ENCODE results near the gene CROCC.

Gene CROCC

DNA sequence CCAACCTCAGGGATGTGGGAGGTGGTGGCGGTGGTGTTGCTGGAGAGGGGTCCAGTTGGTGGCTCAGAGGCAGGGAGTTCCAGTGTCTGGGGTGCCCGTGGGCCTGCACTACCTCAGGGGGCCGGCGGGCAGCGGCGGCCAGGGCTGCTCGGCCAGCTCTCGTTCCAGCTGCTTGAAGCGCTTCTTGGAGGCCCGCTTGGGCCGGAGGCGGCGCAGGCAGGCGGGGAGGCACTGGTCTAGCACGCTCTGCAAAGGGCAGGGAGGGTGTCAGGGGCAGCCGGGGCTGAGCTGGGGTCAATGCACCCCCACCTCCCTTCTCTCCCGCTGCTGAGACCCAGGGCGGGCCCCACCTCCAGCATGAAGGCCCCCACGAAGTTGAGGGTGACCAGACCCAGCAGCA lies 64.4 kb downstream of the CROCC start:
- Histone ChIP-seq H3K27ac (ENCODE audit: low read depth in 2 of 2, low read length in 2 of 2) (no peak overlapping the region), H3K9me3 (ENCODE audit: control insufficient read depth in 2 of 2, low read length in 2 of 2) (no peaks in the 10 kb centered on the region), H3K36me3 (ENCODE audit: control insufficient read depth in 2 of 2, insufficient read depth in 2 of 2, low read length in 2 of 2) (peaks cover 11 to 12% of the 10 kb centered on the region in 2 donors), H3K27me3 (ENCODE audit: control insufficient read depth in 2 of 2, insufficient read depth in 2 of 2, low read length in 2 of 2) (peaks cover under 1 to 4% of the 10 kb centered on the region in 2 donors), H3K4me3 (ENCODE audit: low read length in 2 of 2) (no peak overlapping the region), H3K4me1 (ENCODE audit: control insufficient read depth in 2 of 2, insufficient read depth in 2 of 2, low read length in 2 of 2) (no peaks in the 10 kb centered on the region), H3K9ac (ENCODE audit: low read depth in 1 of 2, low read length in 2 of 2) (no peak overlapping the region)

DNA sequence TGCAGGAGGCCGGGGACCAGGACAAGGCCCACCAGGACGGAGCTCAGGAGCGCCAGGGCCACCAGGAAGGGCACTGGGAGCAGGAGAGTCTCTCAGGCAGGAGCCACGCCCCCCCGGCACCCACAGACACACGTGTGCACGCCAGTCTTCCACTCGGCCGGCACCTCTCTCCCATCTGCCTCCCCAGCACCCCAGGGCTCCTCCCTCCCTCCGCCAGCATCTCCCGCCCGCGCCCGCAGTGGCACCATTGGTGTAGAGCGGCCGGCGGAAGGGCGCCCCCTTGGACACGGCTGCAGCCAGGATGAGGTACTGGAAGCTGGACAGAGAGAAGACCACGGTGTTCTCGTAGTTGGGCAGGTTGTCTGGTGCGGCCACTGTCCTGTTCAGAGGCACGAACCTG lies 64.8 kb downstream of the CROCC start:
- Histone ChIP-seq H3K27me3 (ENCODE audit: control insufficient read depth in 2 of 2, insufficient read depth in 2 of 2, low read length in 2 of 2) (no peaks in the 10 kb centered on the region), H3K4me1 (ENCODE audit: control insufficient read depth in 2 of 2, insufficient read depth in 2 of 2, low read length in 2 of 2) (no peaks in the 10 kb centered on the region), H3K9ac (ENCODE audit: low read depth in 1 of 2, low read length in 2 of 2) (no peak overlapping the region), H3K4me3 (ENCODE audit: low read length in 2 of 2) (no peak overlapping the region), H3K27ac (ENCODE audit: low read depth in 2 of 2, low read length in 2 of 2) (no peak overlapping the region), H3K36me3 (ENCODE audit: control insufficient read depth in 2 of 2, insufficient read depth in 2 of 2, low read length in 2 of 2) (peaks cover 11 to 15% of the 10 kb centered on the region in 2 donors), H3K9me3 (ENCODE audit: control insufficient read depth in 2 of 2, low read length in 2 of 2) (no peaks in the 10 kb centered on the region)

DNA sequence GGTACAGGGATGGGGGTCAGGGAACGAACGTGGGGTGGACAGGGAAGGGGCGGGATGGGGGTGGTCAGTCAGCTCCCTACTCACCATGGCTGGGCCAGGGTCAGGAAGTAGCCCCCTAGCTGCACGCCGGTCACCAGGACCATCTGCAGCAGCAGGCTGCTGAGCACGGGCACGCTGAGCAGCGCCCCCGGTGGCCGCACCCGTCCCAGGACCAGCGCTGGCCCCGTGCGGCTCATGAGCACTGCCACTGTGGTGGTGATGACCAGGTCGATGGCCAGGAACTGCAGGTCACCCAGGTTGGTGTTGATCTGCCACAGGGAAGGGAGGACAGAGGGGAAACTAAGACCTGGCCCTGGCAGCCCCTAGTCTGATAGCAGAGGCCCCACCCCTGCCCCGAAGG lies 65.2 kb downstream of the CROCC start:
- Histone ChIP-seq H3K4me1 (ENCODE audit: control insufficient read depth in 2 of 2, insufficient read depth in 2 of 2, low read length in 2 of 2) (no peaks in the 10 kb centered on the region), H3K4me3 (ENCODE audit: low read length in 2 of 2) (no peak overlapping the region), H3K9ac (ENCODE audit: low read depth in 1 of 2, low read length in 2 of 2) (no peak overlapping the region), H3K27me3 (ENCODE audit: control insufficient read depth in 2 of 2, insufficient read depth in 2 of 2, low read length in 2 of 2) (no peaks in the 10 kb centered on the region), H3K9me3 (ENCODE audit: control insufficient read depth in 2 of 2, low read length in 2 of 2) (no peaks in the 10 kb centered on the region), H3K27ac (ENCODE audit: low read depth in 2 of 2, low read length in 2 of 2) (no peak overlapping the region), H3K36me3 (ENCODE audit: control insufficient read depth in 2 of 2, insufficient read depth in 2 of 2, low read length in 2 of 2) (peaks cover 11 to 15% of the 10 kb centered on the region in 2 donors)

DNA sequence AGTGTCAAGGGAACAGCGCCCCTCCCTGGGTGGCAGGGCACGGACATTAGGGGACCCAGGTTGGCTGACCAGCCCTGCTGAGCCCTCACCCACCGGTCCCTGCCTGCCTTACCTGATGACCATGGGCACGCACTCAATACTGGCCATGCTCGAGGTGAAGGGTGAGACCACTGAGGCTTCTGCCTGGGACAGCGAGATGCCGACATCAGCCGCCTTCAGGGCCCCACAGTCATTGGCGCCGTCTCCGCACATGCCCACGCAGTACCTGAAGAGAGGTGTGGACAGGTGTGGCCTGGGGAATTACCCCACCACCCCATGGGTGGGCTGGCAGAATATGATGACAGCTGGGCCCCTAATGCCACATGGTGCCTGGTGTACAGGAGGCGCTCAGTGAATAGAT lies 66.5 kb downstream of the CROCC start:
- H3K9me3 ChIP-seq (ENCODE audit: control insufficient read depth in 2 of 2, low read length in 2 of 2), result no peaks in the 10 kb centered on the region
- H3K9ac ChIP-seq (ENCODE audit: low read depth in 1 of 2, low read length in 2 of 2), result no peak overlapping the region
- H3K4me3 ChIP-seq (ENCODE audit: low read length in 2 of 2), result no peak overlapping the region
- peaks cover 11 to 15% of the 10 kb centered on the region in 2 donors for H3K36me3 ChIP-seq (ENCODE audit: control insufficient read depth in 2 of 2, insufficient read depth in 2 of 2, low read length in 2 of 2)
- no peaks in the 10 kb centered on the region for H3K4me1 ChIP-seq (ENCODE audit: control insufficient read depth in 2 of 2, insufficient read depth in 2 of 2, low read length in 2 of 2)
- no peak overlapping the region for H3K27ac ChIP-seq (ENCODE audit: low read depth in 2 of 2, low read length in 2 of 2)
- no peaks in the 10 kb centered on the region for H3K27me3 ChIP-seq (ENCODE audit: control insufficient read depth in 2 of 2, insufficient read depth in 2 of 2, low read length in 2 of 2)

DNA sequence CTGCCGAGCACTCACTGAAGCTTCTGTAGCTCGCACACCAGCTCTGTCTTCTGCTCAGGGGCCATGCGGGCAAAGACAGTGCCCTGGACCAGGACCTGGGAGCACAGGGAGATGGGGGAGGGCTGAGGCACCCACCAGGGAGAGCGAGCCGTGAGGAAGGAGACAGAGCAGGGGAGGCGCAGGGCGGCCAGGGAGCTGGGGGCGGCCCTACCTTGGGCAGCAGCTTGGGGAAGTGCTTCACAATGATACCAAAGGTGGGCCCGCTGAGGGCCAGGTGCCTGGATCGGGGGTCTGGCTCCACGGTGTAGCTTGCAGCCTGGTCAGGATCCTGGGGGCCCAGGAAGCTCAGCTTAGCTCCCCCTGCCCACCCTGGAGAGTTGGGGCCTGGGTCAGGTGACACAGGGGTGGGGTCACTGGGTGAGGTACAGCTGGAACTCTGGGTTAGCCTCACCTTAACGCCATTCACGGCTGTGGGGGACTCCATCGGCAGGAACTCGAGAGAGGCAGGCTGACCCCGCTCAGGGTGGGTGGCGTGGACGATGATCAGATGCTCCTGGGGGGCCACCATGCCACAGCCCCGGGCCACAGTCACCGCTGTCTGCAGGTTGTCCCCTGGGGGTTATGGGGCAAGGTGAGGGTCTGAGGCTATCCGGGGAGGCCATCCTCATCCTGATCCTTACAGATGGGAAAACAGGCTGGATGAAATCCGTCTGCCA lies 68.1 kb downstream of the CROCC start:
- H3K9me3 ChIP-seq (ENCODE audit: control insufficient read depth in 2 of 2, low read length in 2 of 2), result no peaks in the 10 kb centered on the region
- peaks cover 11 to 15% of the 10 kb centered on the region in 2 donors for H3K36me3 ChIP-seq (ENCODE audit: control insufficient read depth in 2 of 2, insufficient read depth in 2 of 2, low read length in 2 of 2)
- H3K4me3 ChIP-seq (ENCODE audit: low read length in 2 of 2), result no peak overlapping the region
- H3K9ac ChIP-seq (ENCODE audit: low read depth in 1 of 2, low read length in 2 of 2), result no peak overlapping the region
- no peaks in the 10 kb centered on the region for H3K4me1 ChIP-seq (ENCODE audit: control insufficient read depth in 2 of 2, insufficient read depth in 2 of 2, low read length in 2 of 2)
- H3K27me3 ChIP-seq (ENCODE audit: control insufficient read depth in 2 of 2, insufficient read depth in 2 of 2, low read length in 2 of 2), result no peaks in the 10 kb centered on the region
- H3K27ac ChIP-seq (ENCODE audit: low read depth in 2 of 2, low read length in 2 of 2), result no peak overlapping the region

DNA sequence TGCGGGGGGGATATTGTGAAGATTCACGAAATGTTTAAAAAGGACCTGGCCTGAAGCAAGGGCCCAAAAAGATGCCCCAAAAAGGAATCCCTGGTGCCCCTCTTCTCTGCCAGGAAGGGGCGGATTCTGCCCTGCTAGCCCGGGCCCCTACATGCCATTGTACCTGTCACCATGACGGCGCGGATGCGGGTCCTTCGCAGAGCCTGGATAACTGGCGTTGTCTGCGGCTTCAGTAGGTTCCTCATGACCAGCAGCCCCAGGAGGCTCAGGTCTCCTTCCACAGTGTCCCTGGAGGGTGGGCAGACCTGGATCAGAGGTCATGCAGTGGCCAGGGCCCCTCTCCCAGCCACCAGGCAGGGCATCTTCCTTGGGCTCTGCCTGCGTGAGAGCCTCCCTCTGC lies 69.8 kb downstream of the CROCC start:
- H3K9ac ChIP-seq (ENCODE audit: low read depth in 1 of 2, low read length in 2 of 2), result no peak overlapping the region
- no peak overlapping the region for H3K27ac ChIP-seq (ENCODE audit: low read depth in 2 of 2, low read length in 2 of 2)
- H3K4me1 ChIP-seq (ENCODE audit: control insufficient read depth in 2 of 2, insufficient read depth in 2 of 2, low read length in 2 of 2), result no peaks in the 10 kb centered on the region
- no peak overlapping the region for H3K4me3 ChIP-seq (ENCODE audit: low read length in 2 of 2)
- H3K9me3 ChIP-seq (ENCODE audit: control insufficient read depth in 2 of 2, low read length in 2 of 2), result no peaks in the 10 kb centered on the region
- H3K36me3 ChIP-seq (ENCODE audit: control insufficient read depth in 2 of 2, insufficient read depth in 2 of 2, low read length in 2 of 2), result peaks cover 13 to 16% of the 10 kb centered on the region in 2 donors
- no peaks in the 10 kb centered on the region for H3K27me3 ChIP-seq (ENCODE audit: control insufficient read depth in 2 of 2, insufficient read depth in 2 of 2, low read length in 2 of 2)

DNA sequence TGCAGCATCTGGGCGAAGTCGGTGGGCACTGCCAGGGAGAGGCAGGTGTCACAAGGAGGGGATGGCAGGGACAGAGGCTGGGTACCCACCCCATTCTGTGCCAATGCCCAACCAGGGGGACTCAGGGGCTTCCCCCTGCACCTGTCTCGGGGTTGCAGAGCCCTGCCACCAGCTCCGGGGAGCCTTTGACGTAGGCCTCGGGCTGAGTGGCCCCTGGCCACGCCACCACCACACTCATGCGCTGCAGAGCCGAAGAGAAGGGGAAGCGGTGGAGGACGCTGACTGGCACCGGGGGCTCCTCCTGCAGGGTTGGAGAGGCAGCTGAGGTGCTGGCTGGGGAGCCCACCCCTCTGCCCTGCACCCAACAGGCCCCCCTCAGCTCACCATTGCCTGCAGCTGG lies 70.4 kb downstream of the CROCC start:
- H3K4me3 ChIP-seq (ENCODE audit: low read length in 2 of 2), result no peak overlapping the region
- no peak overlapping the region for H3K27ac ChIP-seq (ENCODE audit: low read depth in 2 of 2, low read length in 2 of 2)
- no peaks in the 10 kb centered on the region for H3K27me3 ChIP-seq (ENCODE audit: control insufficient read depth in 2 of 2, insufficient read depth in 2 of 2, low read length in 2 of 2)
- no peaks in the 10 kb centered on the region for H3K9me3 ChIP-seq (ENCODE audit: control insufficient read depth in 2 of 2, low read length in 2 of 2)
- H3K4me1 ChIP-seq (ENCODE audit: control insufficient read depth in 2 of 2, insufficient read depth in 2 of 2, low read length in 2 of 2), result no peaks in the 10 kb centered on the region
- peaks cover 13 to 16% of the 10 kb centered on the region in 2 donors for H3K36me3 ChIP-seq (ENCODE audit: control insufficient read depth in 2 of 2, insufficient read depth in 2 of 2, low read length in 2 of 2)
- H3K9ac ChIP-seq (ENCODE audit: low read depth in 1 of 2, low read length in 2 of 2), result no peak overlapping the region

DNA sequence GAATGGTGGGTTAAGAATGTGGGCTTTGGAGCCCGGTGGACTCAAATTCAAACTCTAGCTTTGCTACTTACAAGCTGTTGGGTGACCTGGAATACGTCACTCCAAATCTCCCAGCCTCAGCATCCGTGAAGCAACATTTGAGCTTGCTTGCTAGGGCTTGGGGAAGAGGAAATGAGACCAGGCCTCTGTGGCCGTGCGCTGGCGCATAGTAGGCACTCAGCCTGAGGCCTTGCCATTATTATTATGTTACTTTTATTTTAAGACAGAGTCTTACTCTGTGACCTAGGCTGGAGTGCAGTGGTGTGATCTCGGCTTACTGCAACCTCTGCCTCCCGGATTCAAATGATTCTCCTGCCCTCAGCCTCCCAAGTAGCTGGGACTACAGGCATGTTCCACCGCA lies 70.9 kb downstream of the CROCC start:
- no peak overlapping the region for H3K27ac ChIP-seq (ENCODE audit: low read depth in 2 of 2, low read length in 2 of 2)
- H3K27me3 ChIP-seq (ENCODE audit: control insufficient read depth in 2 of 2, insufficient read depth in 2 of 2, low read length in 2 of 2), result no peaks in the 10 kb centered on the region
- no peaks in the 10 kb centered on the region for H3K9me3 ChIP-seq (ENCODE audit: control insufficient read depth in 2 of 2, low read length in 2 of 2)
- no peak overlapping the region for H3K4me3 ChIP-seq (ENCODE audit: low read length in 2 of 2)
- H3K9ac ChIP-seq (ENCODE audit: low read depth in 1 of 2, low read length in 2 of 2), result no peak overlapping the region
- H3K36me3 ChIP-seq (ENCODE audit: control insufficient read depth in 2 of 2, insufficient read depth in 2 of 2, low read length in 2 of 2), result peaks cover 12 to 16% of the 10 kb centered on the region in 2 donors
- H3K4me1 ChIP-seq (ENCODE audit: control insufficient read depth in 2 of 2, insufficient read depth in 2 of 2, low read length in 2 of 2), result no peaks in the 10 kb centered on the region

DNA sequence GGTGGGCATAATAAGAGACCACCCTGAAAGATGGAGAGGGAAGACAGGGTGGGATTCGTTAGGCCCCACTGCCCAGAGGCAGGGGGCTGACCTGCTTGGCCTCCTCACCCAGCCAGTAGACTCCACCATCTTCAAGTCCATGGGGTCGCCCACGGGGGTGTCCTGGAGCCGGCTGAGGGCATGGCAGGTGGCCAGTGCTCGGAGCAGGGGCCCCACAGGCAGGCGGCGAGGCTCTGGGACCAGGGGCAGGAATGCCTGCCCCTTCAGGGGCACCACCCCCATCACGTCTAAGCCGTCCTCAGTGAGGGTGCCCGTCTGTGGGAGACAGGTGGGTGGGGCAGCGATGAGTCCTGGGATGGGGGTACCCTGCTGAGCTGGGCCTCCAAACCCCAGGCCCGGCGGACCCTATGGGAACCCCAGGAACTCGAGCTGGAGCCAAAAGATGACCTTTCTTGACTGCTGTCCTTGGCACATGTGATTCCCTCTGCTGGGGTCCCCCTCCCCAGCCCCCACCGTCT lies 71.8 kb downstream of the CROCC start:
- peaks cover 7 to 19% of the 10 kb centered on the region in 2 donors for H3K36me3 ChIP-seq (ENCODE audit: control insufficient read depth in 2 of 2, insufficient read depth in 2 of 2, low read length in 2 of 2)
- no peaks in the 10 kb centered on the region for H3K4me1 ChIP-seq (ENCODE audit: control insufficient read depth in 2 of 2, insufficient read depth in 2 of 2, low read length in 2 of 2)
- H3K4me3 ChIP-seq (ENCODE audit: low read length in 2 of 2), result no peak overlapping the region
- H3K27me3 ChIP-seq (ENCODE audit: control insufficient read depth in 2 of 2, insufficient read depth in 2 of 2, low read length in 2 of 2), result no peaks in the 10 kb centered on the region
- no peak overlapping the region for H3K27ac ChIP-seq (ENCODE audit: low read depth in 2 of 2, low read length in 2 of 2)
- H3K9ac ChIP-seq (ENCODE audit: low read depth in 1 of 2, low read length in 2 of 2), result no peak overlapping the region
- no peaks in the 10 kb centered on the region for H3K9me3 ChIP-seq (ENCODE audit: control insufficient read depth in 2 of 2, low read length in 2 of 2)

DNA sequence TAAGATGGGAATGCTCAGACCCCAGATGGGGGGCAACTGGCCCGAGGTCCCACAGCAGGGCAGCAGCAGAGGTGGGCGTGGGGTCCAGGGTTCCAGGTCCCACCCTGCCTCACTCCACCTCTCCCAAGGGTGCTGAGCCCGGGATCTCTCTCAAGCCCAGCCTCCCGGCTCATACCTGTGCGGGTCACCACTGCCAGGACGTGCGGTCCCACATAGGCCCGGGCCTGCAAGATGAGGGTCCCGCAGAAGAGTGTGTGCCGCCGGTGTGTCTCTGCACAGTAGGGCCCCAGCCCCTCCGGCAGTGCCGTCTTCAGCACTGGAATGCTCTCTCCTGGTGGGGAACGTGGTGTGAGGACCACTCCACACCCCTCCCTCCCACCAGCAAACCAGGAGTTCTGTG lies 75.1 kb downstream of the CROCC start:
- H3K4me1 ChIP-seq (ENCODE audit: control insufficient read depth in 2 of 2, insufficient read depth in 2 of 2, low read length in 2 of 2), result no peaks in the 10 kb centered on the region
- H3K9me3 ChIP-seq (ENCODE audit: control insufficient read depth in 2 of 2, low read length in 2 of 2), result no peaks in the 10 kb centered on the region
- no peak overlapping the region for H3K9ac ChIP-seq (ENCODE audit: low read depth in 1 of 2, low read length in 2 of 2)
- H3K27ac ChIP-seq (ENCODE audit: low read depth in 2 of 2, low read length in 2 of 2), result no peak overlapping the region
- H3K27me3 ChIP-seq (ENCODE audit: control insufficient read depth in 2 of 2, insufficient read depth in 2 of 2, low read length in 2 of 2), result no peaks in the 10 kb centered on the region
- no peak overlapping the region for H3K4me3 ChIP-seq (ENCODE audit: low read length in 2 of 2)
- H3K36me3 ChIP-seq (ENCODE audit: control insufficient read depth in 2 of 2, insufficient read depth in 2 of 2, low read length in 2 of 2), result peaks cover 11 to 21% of the 10 kb centered on the region in 2 donors

Data from mucosa of rectum (tissue), 2 donors.